Breast epithelium (tissue), 4 donors: Measurements from ENCODE around the gene HDAC10. TPM values are rescaled to one million over a fixed set of nuclear protein-coding genes. Genes with fewer than 3 reads are reported as not detected.
A peak's percentile ranks its signal among the peaks of the same experiment; 100 is the strongest.

ENCODE experiments used
- DNase-seq, 2 donors: peaks; one replicate each; pipeline ENCODE4 v3.0.0-alpha.2; 2019; ENCODE audit warnings: low spot score in 2 of 2
- H3K27ac ChIP-seq, 2 donors: fragments of 200-600 bp; sonication (generic) in 1 of 2; one replicate each; pipeline ENCODE4 v1.5.1; 2016 to 2019; ENCODE audit warnings: mild to moderate bottlenecking in 1 of 2
- H3K27me3 ChIP-seq, 2 donors: fragments of 200-600 bp; sonication (generic) in 1 of 2; one replicate each; pipeline versions ENCODE4 v1.5.1 to v1.6.0; 2017 to 2019; ENCODE audit warnings: control low read depth in 1 of 2, mild to moderate bottlenecking in 1 of 2
- H3K36me3 ChIP-seq: fragments of 200-600 bp; one replicate; pipeline ENCODE4 v1.5.1; 2019
- H3K4me1 ChIP-seq, 2 donors: fragments of 200-600 bp; sonication (generic); one replicate each; pipeline ENCODE4 v1.5.1; 2016 to 2019; ENCODE audit warnings: control low read depth in 1 of 2
- H3K4me3 ChIP-seq, 3 donors: fragments of 200-600 bp; sonication (generic); 1 replicate in 2 of 3; 2 replicates in 1 of 3; pipeline ENCODE4 v1.5.1; 2016 to 2019; ENCODE audit warnings: mild to moderate bottlenecking in 3 of 3, moderate library complexity in 2 of 3
- H3K9me3 ChIP-seq, 2 donors: fragments of 200-600 bp; sonication (generic) in 1 of 2; one replicate each; pipeline ENCODE4 v1.5.1; 2016 to 2019; ENCODE audit warnings: control low read depth in 1 of 2
- CTCF ChIP-seq, 3 donors: fragments of 450-650 bp; IDR thresholded peaks; one replicate each; pipeline ENCODE4 v1.5.1; 2016 to 2017; ENCODE audit warnings: antibody characterized with exemption in 3 of 3, mild to moderate bottlenecking in 3 of 3, moderate library complexity in 3 of 3
- POLR2A ChIP-seq: fragments of 450-650 bp; IDR thresholded peaks from one replicate; pipeline ENCODE4 v1.6.1; 2016; ENCODE audit warnings: antibody characterized with exemption, mild to moderate bottlenecking, moderate library complexity
- POLR2AphosphoS5 ChIP-seq, 3 donors: sonication (generic); formaldehyde crosslinking; IDR thresholded peaks; one replicate each; pipeline ENCODE4 v1.6.1; 2017; ENCODE audit warnings: antibody characterized with exemption in 3 of 3
- intact Hi-C: fragments of 100-400 bp; cut with DNase I; formaldehyde crosslinking; loops from one replicate; pipeline ENCODE4 v1.15.1; 2023; ENCODE audit warnings: low total_unique reads
- total RNA-seq, 3 donors: library from RNA; depleted of rRNA; stranded (reverse); fragments of >200 nt; gene quantifications; one replicate each; pipeline ENCODE4 v1.1.0, GENCODE V29; 2016

HDAC10 gene
- total RNA-seq, 3 donors from 2014 or later, result 22.9 to 35.7 (median 29.4) TPM

- no peak for DNase-seq
- Histone ChIP-seq H3K9me3 (no peaks in the 10 kb centered on the region), H3K36me3 (no peaks in the 10 kb centered on the region), H3K27ac (peak overlapping the region; percentile 75 to 80), H3K4me1 (peaks cover 9 to 11% of the 10 kb centered on the region in 2 donors), H3K4me3 (peak overlapping the region; percentile 71 to 74 (median 71)), H3K27me3 (no peaks in the 10 kb centered on the region)
- TF ChIP-seq POLR2A, result no peak
- TF ChIP-seq POLR2AphosphoS5 (IDR thresholded peaks at IDR 0.05), result no peak
- TF ChIP-seq CTCF (IDR thresholded peaks at IDR 0.05), result no peak
- intact Hi-C loops, result loop anchor here (10.0 kb wide), 1 partner anchor 253 kb away; the partner anchor contains the start of genes LMF2 and NCAPH2
Measured at GRCh38 chr22:50251477-50252081, 514 bp upstream of the HDAC10 start.

GRCh38 chr22:50250249-50250554 lies 863 bp downstream of the HDAC10 start:
- H3K4me1 ChIP-seq, result peaks cover 17 to 18% of the 10 kb centered on the region in 2 donors
- TF ChIP-seq CTCF (IDR thresholded peaks at IDR 0.05) (no peak), POLR2AphosphoS5 (IDR thresholded peaks at IDR 0.05) (no peak), POLR2A (no peak)
- DNase-seq, result no peak
- intact Hi-C loops, result loop anchor here (10.0 kb wide), 1 partner anchor 255 kb away; the partner anchor contains the start of genes LMF2 and NCAPH2
- H3K4me3 ChIP-seq, result peak overlapping the region; percentile 71 to 74 (median 71)
- no peaks in the 10 kb centered on the region for H3K36me3 ChIP-seq
- no peaks in the 10 kb centered on the region for H3K27me3 ChIP-seq
- H3K27ac ChIP-seq, result no peak overlapping the region
- H3K9me3 ChIP-seq, result no peaks in the 10 kb centered on the region

- Histone ChIP-seq H3K4me3 (peak overlapping the region in 1 of 3 donors; percentile 74), H3K9me3 (no peaks in the 10 kb centered on the region), H3K4me1 (peaks cover 17 to 18% of the 10 kb centered on the region in 2 donors), H3K27me3 (no peaks in the 10 kb centered on the region), H3K36me3 (no peaks in the 10 kb centered on the region), H3K27ac (no peak overlapping the region)
- intact Hi-C loops, result loop anchor here (10.0 kb wide), 1 partner anchor 255 kb away; the partner anchor contains the start of genes LMF2 and NCAPH2
- no peak for DNase-seq
- TF ChIP-seq POLR2AphosphoS5 (IDR thresholded peaks at IDR 0.05) (no peak), CTCF (IDR thresholded peaks at IDR 0.05) (no peak), POLR2A (no peak)
Measured at GRCh38 chr22:50249341-50250248, 1.5 kb downstream of the HDAC10 start.

- Histone ChIP-seq H3K27me3 (no peaks in the 10 kb centered on the region), H3K4me1 (peaks cover 17 to 18% of the 10 kb centered on the region in 2 donors), H3K36me3 (no peaks in the 10 kb centered on the region), H3K9me3 (no peaks in the 10 kb centered on the region), H3K27ac (no peak overlapping the region), H3K4me3 (no peak overlapping the region)
- no peak for DNase-seq
- intact Hi-C loops, result no loop called here
- TF ChIP-seq POLR2A, result no peak
- no peak for TF ChIP-seq CTCF (IDR thresholded peaks at IDR 0.05)
Measured at GRCh38 chr22:50248196-50249081, 2.6 kb downstream of the HDAC10 start.
